Measurements from ENCODE around the gene CTSZ. TPM values are rescaled to one million over a fixed set of nuclear protein-coding genes. Genes with fewer than 3 reads are reported as not detected.

CTSZ gene
- total and polyA plus RNA-seq, 9 donors, result 36.7 to 301 (median 85.6) TPM

- Histone ChIP-seq H3K4me1 (ENCODE audit: insufficient read depth) (no peaks in the 10 kb centered on the region), H3K27ac (no peak overlapping the region), H3K27me3 (no peaks in the 10 kb centered on the region), H3K9me3 (no peaks in the 10 kb centered on the region), H3K36me3 (no peaks in the 10 kb centered on the region), H3K4me3 (no peak overlapping the region)
- TF ChIP-seq CTCF (IDR thresholded peaks at IDR 0.05), result no peak
- no peak for TF ChIP-seq EP300 (IDR thresholded peaks at IDR 0.05)
- TF ChIP-seq POLR2A (IDR thresholded peaks at IDR 0.05), result no peak
- 83 to 88% (median 87%) methylated on average over 9 of the region's 9 CpGs for WGBS, 3 donors
- DNase-seq, result peak in 1 of 5 donors; percentile 6
- intact Hi-C loops (cut with DNase I), result no loop called here
Observed at GRCh38 chr20:58987790-58988564, 19.1 kb downstream of the CTSZ start.

DNA sequence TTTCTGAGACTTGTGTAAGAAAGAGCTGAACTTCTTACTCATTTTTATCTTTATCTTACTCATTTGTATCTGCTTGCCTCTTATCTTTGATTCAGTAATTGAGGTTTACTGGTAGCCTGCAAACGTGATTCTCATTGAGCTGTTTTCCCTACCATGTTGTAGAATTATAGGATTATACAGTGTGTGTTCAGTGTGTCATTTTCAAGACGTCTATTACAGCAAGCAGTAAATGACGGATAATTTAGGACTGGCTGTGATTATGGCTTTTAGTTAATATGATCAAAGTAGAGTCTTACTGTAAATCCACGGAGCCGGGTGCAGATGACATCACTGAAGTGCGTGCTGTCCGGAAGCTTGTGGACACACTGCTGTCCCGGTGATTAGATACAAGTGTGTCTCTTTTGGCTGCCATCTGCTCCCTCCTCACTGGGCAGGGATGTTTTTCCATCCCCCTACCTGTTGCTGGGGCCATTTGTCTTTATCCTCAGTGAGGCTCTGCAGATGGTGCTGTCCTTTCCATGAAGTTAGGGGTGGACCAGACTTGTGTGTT, 20.0 kb downstream of the CTSZ start:
- peaks cover 6% of the 10 kb centered on the region for H3K4me1 ChIP-seq (ENCODE audit: insufficient read depth)
- H3K9me3 ChIP-seq, result no peaks in the 10 kb centered on the region
- no peak overlapping the region for H3K4me3 ChIP-seq
- TF ChIP-seq POLR2A (IDR thresholded peaks at IDR 0.05) (no peak), EP300 (IDR thresholded peaks at IDR 0.05) (no peak), CTCF (IDR thresholded peaks at IDR 0.05) (no peak)
- intact Hi-C loops (cut with DNase I), result no loop called here
- WGBS, 3 donors, result 79 to 83% (median 81%) methylated on average over 8 of the region's 8 CpGs
- H3K36me3 ChIP-seq, result no peaks in the 10 kb centered on the region
- H3K27ac ChIP-seq, result no peak overlapping the region
- peak in 1 of 5 donors; percentile 6 for DNase-seq
- H3K27me3 ChIP-seq, result no peaks in the 10 kb centered on the region

GRCh38 chr20:58986286-58986967, 20.6 kb downstream of the CTSZ start:
- Histone ChIP-seq H3K4me1 (ENCODE audit: insufficient read depth) (peaks cover 9% of the 10 kb centered on the region), H3K36me3 (no peaks in the 10 kb centered on the region), H3K9me3 (no peaks in the 10 kb centered on the region), H3K27me3 (no peaks in the 10 kb centered on the region), H3K27ac (no peak overlapping the region), H3K4me3 (no peak overlapping the region)
- no peak for DNase-seq
- intact Hi-C loops (cut with DNase I), result no loop called here
- no peak for TF ChIP-seq POLR2A (IDR thresholded peaks at IDR 0.05)
- WGBS, 3 donors, result 75 to 86% (median 76%) methylated on average over 9 of the region's 9 CpGs

DNA sequence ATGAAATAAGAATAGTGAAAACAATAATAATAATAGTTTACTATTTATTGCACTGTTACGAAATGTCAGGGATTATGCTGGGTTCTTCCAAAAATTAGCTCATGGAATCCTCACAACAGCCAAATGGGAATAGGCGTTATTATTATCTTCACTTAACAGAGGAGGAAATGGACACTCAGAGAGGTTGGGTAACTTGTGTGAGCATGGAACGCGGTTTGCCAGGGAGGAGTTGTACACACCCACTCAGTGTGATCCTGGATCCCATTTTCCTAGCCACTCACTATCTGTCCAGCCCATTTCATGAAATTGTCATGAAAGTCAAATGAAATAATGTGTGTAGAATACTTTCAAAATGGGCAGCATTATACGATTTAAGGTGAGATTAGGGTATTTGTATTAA, 21.4 kb downstream of the CTSZ start:
- Histone ChIP-seq H3K4me1 (ENCODE audit: insufficient read depth) (peaks cover 9% of the 10 kb centered on the region), H3K27me3 (no peaks in the 10 kb centered on the region), H3K9me3 (no peaks in the 10 kb centered on the region), H3K36me3 (no peaks in the 10 kb centered on the region), H3K27ac (no peak overlapping the region), H3K4me3 (no peak overlapping the region)
- DNase-seq, result no peak
- 63 to 77% (median 74%) methylated on average over 5 of the region's 5 CpGs for WGBS, 3 donors
- no peak for TF ChIP-seq EP300 (IDR thresholded peaks at IDR 0.05)
- no peak for TF ChIP-seq POLR2A (IDR thresholded peaks at IDR 0.05)
- TF ChIP-seq CTCF (IDR thresholded peaks at IDR 0.05), result no peak
- intact Hi-C loops (cut with DNase I), result no loop called here
